Fibroblast of mammary gland (primary cell): ENCODE data around the gene CD8B2.
"Not testable (repeated sequence)": the region's sequence is repeated elsewhere in the genome, so short reads cannot be mapped to it uniquely, and the experiment has no call there.

ENCODE experiments used
- DNase-seq: peaks from one replicate; pipeline ENCODE4 v3.0.0-alpha.2; 2010; ENCODE audit warnings: low read depth
- H3K4me3 ChIP-seq: 2 replicates; pipeline ENCODE4 v1.5.1; 2011; ENCODE audit warnings: low read depth, mild to moderate bottlenecking, low read length, moderate library complexity; ENCODE audit not compliant: control insufficient read depth
- CTCF ChIP-seq: conservative IDR thresholded peaks from 2 replicates; pipeline ENCODE4 v1.5.1; 2011; ENCODE audit warnings: low read depth, low read length, inconsistent platforms; ENCODE audit not compliant: control insufficient read depth, insufficient read depth

CD8B2 gene

GRCh38 chr2:106563195-106563594 lies 76.0 kb downstream of the CD8B2 start:
- no peak overlapping the region for H3K4me3 ChIP-seq
- DNase-seq, result no peak
- TF ChIP-seq CTCF, result peak; percentile 10

DNA sequence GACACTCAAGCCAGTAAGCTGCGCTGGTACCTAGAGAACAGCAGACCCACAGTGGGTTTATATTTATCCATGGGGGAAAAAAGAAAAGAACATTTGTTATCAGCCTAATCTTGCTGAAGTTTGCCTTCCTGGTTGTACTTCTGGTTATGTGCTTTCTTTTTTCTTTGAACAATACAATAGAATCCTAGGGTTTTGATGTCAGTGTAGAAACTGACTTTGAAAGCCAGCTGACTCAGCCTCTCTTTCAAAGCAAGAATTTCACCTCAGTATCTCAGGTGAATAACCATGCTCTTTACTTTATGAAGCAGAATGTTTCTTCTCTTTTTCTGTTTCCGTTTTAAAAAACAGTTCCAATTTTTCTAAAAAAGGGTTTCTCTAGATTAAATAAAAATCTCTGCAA lies 78.4 kb downstream of the CD8B2 start:
- H3K4me3 ChIP-seq, result no peak overlapping the region
- no peak for TF ChIP-seq CTCF
- no peak for DNase-seq

DNA sequence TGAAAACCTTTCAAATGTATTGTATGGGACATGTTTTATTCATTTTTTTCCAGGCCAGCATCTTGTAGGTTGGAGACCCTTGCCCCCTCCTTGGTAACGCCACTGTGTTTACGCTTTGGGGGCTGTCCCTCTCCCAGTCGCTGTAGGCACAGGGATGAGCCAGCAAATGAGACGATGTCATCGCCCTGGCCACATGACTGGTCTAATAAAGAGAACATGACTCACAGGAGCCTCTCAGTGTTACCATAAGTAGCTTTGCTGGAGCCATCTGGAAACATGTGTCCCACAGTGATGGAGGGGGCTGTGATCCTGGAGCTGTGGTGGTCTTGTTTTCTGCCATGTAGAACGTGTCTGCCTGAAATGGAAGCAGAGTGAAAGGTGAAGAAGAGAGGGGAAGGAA lies 78.9 kb downstream of the CD8B2 start:
- no peak overlapping the region for H3K4me3 ChIP-seq
- no peak for TF ChIP-seq CTCF
- DNase-seq, result peak; percentile 51

DNA sequence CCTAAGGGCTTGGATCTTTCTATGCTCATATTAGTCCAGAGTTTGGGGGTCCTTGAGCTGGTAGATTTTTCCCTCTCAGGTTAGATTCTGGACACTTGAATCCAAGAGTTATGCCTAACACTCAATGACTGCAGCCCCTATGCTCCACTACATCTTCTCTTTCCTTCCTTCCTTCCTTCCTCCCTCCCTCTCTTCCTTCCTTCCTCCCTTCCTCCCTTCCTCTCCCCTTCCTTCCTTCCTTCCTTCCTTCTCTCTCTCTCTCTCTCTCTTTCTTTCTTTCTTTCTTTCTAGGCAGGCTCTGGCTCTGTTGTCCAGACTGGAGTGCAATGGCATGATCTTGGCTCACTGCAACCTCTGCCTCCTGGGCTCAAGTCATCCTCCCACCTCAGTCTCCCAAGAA lies 79.3 kb downstream of the CD8B2 start:
- not testable (repeated sequence) for H3K4me3 ChIP-seq, DNase-seq

- no peak overlapping the region for H3K4me3 ChIP-seq
- no peak for TF ChIP-seq CTCF
- DNase-seq, result no peak
Measured at GRCh38 chr2:106570316-106570715, 83.2 kb downstream of the CD8B2 start.
